HPDE6-E6E7 (cell line): Measurements from ENCODE around the gene RPL10.
A peak's percentile ranks its signal among the peaks of the same experiment; 100 is the strongest.

Experiments used
- DNase-seq: peaks from one replicate; pipeline ENCODE4 v3.0.0; 2011; ENCODE audit warnings: missing footprints; ENCODE audit errors: extremely low spot score

RPL10 gene

DNA sequence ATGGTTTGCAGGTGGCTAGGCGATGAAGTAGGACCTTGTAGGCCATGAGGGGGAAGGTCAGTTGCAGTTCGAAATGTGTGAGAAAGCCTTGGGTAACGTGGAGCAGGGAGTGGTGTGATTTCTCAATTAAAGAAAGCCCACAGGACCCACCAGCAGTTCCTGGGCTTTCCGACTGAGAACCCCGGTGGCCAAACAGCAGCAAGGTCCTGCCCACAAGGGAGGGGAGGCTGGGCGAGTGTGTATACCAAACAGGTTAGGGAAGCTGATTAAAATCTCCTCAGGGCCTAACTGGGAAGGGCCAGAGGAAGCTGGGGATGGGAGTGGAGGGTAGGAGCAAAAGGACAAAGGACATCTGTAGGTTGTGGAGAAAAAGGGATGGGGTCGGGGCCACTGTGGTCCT, 32.7 kb downstream of the RPL10 start:
- DNase-seq = no peak

DNA sequence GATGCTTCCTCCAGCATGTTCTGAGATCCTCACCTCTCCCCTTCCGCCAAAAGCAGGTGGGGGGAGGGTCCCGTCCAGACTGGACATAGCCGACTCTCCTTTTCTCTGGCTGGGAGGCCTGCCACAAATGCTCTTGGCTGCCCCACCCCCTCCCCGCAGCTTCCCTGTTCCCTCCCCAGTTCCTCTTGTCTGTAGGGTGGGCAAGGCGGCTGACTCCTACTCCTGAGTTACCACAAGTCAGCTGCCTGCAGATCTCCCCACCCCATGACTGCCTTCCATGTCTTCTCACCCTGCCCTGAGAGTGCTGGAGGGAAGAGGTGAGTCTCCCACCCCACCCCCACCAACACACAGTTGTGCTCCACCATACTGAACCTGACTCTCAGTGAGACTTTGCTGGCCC, 33.2 kb downstream of the RPL10 start:
- no peak for DNase-seq

GRCh38 chrX:154432210-154432609, 34.0 kb downstream of the RPL10 start:
- DNase-seq = no peak

GRCh38 chrX:154433605-154434004, 35.4 kb downstream of the RPL10 start:
- DNase-seq = no peak

- DNase-seq = no peak
Measured at GRCh38 chrX:154434394-154435168, 36.4 kb downstream of the RPL10 start.

DNA sequence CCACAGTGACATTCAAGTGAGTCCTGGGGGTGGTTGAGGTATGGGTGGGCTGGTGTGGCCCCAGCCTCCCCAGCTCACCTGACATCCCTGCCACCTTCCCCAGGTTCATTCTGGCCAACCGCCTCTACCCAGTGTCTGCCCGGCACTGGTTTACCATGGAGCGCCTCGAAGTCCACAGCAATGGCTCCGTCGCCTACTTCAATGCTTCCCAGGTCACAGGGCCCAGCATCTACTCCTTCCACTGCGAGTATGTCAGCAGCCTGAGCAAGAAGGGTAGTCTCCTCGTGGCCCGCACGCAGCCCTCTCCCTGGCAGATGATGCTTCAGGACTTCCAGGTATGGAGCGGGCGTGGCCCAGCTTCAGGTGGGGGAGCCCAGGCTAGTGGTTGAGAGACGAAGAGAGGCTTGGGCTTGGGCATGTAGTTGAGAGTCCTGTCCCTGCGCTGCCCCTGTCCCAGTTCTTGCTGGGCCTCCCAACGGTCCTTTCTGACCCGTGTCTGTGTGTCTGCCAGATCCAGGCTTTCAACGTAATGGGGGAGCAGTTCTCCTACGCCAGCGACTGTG, 37.1 kb downstream of the RPL10 start:
- no peak for DNase-seq

GRCh38 chrX:154436374-154436982, 38.3 kb downstream of the RPL10 start:
- peak; percentile 47 for DNase-seq

- peak; percentile 60 for DNase-seq
Measured at GRCh38 chrX:154436983-154437752, 39.0 kb downstream of the RPL10 start, which contains the start of gene GDI1. GDI1 (plus strand) TSS chrX:154437154; CDS start chrX:154437255, 101 bp downstream.

DNA sequence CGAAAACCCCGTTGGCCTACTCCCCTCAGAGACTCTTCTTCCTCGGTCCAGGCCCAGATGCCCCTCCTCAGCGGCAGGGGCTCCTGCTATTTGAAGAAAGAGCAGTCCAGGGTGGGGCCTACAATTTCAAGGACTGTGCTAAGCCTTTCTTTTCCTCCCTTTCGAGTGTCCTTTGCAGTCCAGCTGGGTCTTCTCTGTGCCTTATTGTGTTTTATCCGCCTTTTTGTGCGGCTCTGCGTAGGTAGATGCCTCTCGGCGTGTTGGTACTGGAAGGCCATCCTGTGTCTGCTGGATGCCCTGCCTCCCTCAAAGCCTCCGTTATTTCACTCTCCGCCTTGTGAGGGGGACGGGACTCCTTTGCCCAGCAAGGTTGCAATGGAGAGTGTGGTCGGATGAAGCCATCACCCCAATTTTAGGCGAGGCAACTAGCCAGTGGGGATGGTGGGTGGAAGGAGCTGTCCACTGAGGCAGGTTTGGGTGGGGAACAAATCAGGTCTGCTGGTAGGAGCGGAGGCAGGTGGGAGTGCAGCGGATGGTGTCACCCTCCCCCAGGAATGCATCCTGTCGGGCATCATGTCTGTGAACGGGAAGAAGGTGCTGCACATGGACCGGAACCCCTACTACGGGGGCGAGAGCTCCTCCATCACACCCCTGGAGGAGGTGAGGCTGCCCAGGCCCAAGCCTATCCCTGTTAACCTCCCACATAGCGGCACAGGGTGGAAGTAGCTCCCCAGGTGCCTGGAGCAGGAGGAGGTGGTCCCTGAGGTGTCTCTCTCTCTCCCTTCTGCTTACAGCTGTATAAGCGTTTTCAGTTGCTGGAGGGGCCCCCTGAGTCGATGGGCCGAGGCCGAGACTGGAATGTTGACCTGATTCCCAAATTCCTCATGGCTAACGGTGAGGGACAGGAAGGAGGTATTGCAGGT, 40.1 kb downstream of the RPL10 start:
- no peak for DNase-seq

- DNase-seq = no peak
Measured at GRCh38 chrX:154439841-154440240, 41.7 kb downstream of the RPL10 start.

DNA sequence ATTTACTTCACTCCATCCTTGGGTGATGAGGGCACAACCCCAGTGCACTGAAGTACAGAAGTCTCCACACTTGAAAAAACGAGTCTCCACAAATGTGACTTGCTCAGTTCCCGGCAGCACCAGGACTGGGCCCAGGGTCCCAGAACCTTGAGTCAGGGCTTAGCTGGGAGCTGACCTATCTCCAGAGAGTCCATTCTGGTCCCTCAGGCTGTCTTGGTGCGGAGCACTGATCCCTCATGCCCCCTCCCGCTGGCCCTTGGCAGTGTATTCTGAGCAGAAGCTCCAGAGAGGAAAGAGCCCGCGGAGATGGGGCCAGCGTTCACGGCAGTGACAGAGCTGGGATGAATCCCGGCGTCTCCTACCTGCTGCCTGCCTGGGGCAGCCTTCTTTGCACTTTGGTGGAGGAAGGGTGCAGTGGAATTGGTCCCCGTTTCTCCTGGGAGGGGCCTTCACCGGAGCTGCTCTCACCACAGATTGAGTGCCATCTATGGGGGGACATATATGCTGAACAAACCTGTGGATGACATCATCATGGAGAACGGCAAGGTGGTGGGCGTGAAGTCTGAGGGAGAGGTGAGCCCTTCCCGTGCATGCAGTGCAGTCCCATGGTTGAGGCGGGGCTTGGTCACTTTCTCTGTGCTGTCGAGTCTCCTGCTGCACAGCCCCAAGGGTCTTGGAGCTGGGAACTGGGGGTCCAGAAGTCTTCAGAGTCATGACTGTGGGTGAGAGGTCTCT, 42.6 kb downstream of the RPL10 start:
- no peak for DNase-seq

GRCh38 chrX:154441564-154441963, 43.4 kb downstream of the RPL10 start:
- DNase-seq = no peak

GRCh38 chrX:154441984-154442707, 44.0 kb downstream of the RPL10 start:
- peak; percentile 93 for DNase-seq

DNA sequence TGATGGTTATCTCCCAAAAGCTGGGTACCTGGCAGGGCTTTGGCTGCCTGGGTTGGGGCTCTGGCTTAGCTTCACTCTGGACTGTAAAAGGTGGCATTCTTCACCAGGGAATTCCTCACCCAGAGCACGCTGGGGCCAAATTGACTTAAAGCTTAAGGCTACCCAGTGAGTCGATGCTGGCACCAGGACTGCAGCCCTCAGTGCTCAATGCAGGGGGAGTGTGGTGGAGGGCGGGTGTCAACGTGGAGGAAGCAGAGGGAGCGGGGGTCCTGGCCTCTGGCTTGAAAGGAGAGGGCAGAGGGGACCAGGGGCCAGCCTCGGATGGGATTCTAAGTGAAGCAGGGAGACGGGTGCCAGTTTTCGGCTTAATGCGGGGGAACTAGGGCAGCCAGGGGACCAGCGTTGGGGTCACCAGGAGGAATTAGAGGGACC, 45.3 kb downstream of the RPL10 start:
- DNase-seq = no peak

DNA sequence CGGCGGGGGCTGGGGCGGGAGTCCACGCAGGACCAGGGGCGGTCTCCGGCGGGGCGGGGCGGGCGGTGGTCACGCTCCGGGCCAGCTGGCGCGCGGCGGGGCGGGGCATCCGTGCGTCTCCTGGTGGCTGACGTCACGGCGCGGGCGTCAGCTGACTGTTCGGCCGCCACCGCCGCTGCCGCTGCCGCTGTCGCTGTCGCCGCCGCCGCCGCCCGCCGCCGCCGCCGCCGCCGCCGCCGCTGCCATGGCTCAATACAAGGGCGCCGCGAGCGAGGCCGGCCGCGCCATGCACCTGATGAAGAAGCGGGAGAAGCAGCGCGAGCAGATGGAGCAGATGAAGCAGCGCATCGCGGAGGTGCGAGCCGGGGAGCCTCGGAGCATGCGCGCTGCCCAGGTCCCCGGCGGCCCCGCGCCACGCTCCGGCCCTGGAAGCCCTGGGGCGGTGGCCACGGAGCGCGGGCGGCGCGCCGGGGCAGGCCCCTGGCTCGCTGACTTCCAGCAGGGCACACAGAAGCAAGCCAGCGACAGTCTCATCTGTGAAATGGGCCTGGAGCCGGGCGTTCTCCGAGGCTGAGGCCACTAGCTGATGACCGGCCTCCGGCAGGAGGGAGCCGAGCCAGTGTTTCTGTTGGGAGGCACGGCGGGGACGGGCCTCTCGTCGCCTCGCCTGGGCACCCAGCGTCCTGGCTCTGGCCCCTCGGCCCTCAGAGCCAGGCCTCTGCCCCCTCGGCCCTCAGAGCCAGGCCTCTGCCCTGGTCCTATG, 46.0 kb downstream of the RPL10 start, which contains the start of gene FAM50A:
TSS of gene FAM50A (plus strand) at position 150 of the 763 bp plus-strand sequence. CDS start at position 245, 95 bp downstream.
- peak; percentile 81 for DNase-seq

DNA sequence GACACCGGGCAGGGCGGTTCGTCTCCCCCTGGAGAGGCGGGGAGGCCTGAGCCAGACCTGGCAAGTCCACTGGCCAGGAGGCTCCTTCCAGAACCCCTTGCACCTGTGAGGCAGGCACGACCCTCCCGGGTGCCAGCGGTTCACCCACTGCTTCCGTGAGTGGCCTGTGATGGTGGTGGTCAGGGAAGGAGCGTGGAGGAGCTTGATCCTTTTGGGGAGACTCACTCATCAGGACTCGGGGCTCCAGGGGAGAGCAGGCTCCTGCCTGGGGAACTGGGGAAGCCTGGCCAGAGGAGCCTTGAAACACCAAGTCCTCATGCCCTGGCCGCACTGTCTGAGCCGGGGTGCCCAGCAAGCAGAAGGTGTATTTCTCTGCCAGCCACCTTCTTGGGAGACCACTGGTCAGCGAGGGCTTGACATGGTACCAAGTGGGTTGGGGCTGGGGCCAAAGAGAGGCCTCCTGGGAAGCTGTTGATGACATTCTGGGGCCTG, 46.6 kb downstream of the RPL10 start:
- no peak for DNase-seq

GRCh38 chrX:154445776-154446175, 47.6 kb downstream of the RPL10 start:
- DNase-seq = no peak

GRCh38 chrX:154446430-154446829, 48.3 kb downstream of the RPL10 start:
- DNase-seq = no peak

DNA sequence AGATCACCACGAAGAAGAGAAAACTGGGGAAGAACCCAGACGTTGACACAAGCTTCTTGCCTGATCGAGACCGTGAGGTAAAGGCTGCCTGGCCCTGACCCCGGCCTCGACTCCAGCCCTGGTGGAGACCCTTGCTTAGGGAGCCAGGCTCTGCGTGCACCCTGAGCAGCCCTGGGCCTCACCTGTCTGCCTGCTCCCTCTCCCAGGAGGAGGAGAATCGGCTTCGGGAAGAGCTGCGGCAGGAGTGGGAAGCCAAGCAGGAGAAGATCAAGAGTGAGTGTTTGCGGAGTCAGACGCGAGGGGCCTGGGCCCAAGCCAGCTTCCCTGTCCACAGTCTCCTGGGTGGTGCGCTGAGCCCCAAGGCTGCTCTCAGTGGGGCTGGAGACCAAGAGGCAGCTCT, 50.3 kb downstream of the RPL10 start:
- no peak for DNase-seq
